H1 (cell line): ENCODE results near the gene ACTR1B. TPM values are rescaled to one million over a fixed set of nuclear protein-coding genes. Genes with fewer than 3 reads are reported as not detected.

Experiments
- CTCF ChIA-PET: fragments of 300-600 bp; sonication (Branson Sonifier 250); formaldehyde crosslinking; loops from one replicate; lab custom pipeline; 2021; ENCODE audit not compliant: partially characterized antibody; lab: Charles Lee
- POLR2A ChIA-PET: fragments of 300-600 bp; sonication (Branson Sonifier 250); formaldehyde crosslinking; loops from one replicate; lab custom pipeline; 2021; ENCODE audit warnings: inconsistent platforms; ENCODE audit not compliant: partially characterized antibody; lab: Charles Lee
- DNase-seq, 2 experiments: peaks; one replicate each; pipeline versions ENCODE4 v3.0.0 to v3.0.0-alpha.2; 2010 to 2022; ENCODE audit warnings: low spot score in 2 of 2, low read depth in 1 of 2, mixed read lengths in 1 of 2
- FAIRE-seq: peaks from 2 replicates; lab custom pipeline; 2011; peaks lifted over from hg19 to GRCh38; lab: Jason Lieb, UNC
- H2AFZ ChIP-seq: 2 replicates; pipeline ENCODE4 v1.8.1; 2012; ENCODE audit warnings: low read length, inconsistent platforms
- H2AK5ac ChIP-seq: 2 replicates; pipeline ENCODE4 v1.6.1; 2013; ENCODE audit warnings: low read depth, low read length
- H2BK120ac ChIP-seq: replicated peaks from 2 replicates; pipeline ENCODE3; 2013; ENCODE audit warnings: low read depth, low read length, inconsistent platforms
- H2BK12ac ChIP-seq: 2 replicates; pipeline ENCODE4 v1.6.1; 2013; ENCODE audit warnings: low read depth, low read length
- H2BK15ac ChIP-seq: 2 replicates; pipeline ENCODE4 v1.6.1; 2013; ENCODE audit warnings: low read length
- H2BK20ac ChIP-seq: 2 replicates; pipeline ENCODE4 v1.6.1; 2013; ENCODE audit warnings: low read length
- H2BK5ac ChIP-seq: 2 replicates; pipeline ENCODE4 v1.6.1; 2013; ENCODE audit warnings: low read depth, low read length
- H3K14ac ChIP-seq: 2 replicates; pipeline ENCODE4 v1.6.1; 2013; ENCODE audit warnings: inconsistent platforms; ENCODE audit not compliant: insufficient read length
- H3K18ac ChIP-seq: 2 replicates; pipeline ENCODE4 v1.6.1; 2013; ENCODE audit warnings: low read length; ENCODE audit errors: extremely low read depth
- H3K23ac ChIP-seq: 2 replicates; pipeline ENCODE4 v1.6.1; 2013; ENCODE audit warnings: inconsistent platforms; ENCODE audit not compliant: insufficient read length
- H3K23me2 ChIP-seq: 2 replicates; pipeline ENCODE4 v1.6.1; 2013; ENCODE audit warnings: low read depth, low read length
- H3K27ac ChIP-seq: 2 replicates; pipeline ENCODE4 v1.6.1; 2011; ENCODE audit warnings: low read depth, low read length, inconsistent platforms
- H3K27me3 ChIP-seq, 4 experiments: replicated peaks in 1 of 4; 1 replicate in 1 of 4; 2 replicates in 3 of 4; pipeline versions ENCODE4 v1.6.1 to v1.8.1; 2011 to 2013; ENCODE audit warnings: low read length in 3 of 4, mild to moderate bottlenecking in 3 of 4, inconsistent platforms in 2 of 4, mixed read lengths in 2 of 4, moderate library complexity in 1 of 4; ENCODE audit not compliant: control insufficient read depth in 3 of 4, insufficient read depth in 3 of 4; ENCODE audit errors: extremely low read depth in 1 of 4
- H3K36me3 ChIP-seq, 4 experiments: 2 replicates each; pipeline versions ENCODE4 v1.6.1 to v1.8.1; 2011 to 2013; ENCODE audit warnings: mild to moderate bottlenecking in 4 of 4, low read length in 3 of 4, moderate library complexity in 2 of 4, control low read depth in 1 of 4, inconsistent platforms in 1 of 4; ENCODE audit not compliant: insufficient read depth in 4 of 4, control insufficient read depth in 2 of 4
- H3K4ac ChIP-seq: replicated peaks from 2 replicates; pipeline ENCODE3; 2013; ENCODE audit warnings: low read length, low read depth, mixed read lengths, inconsistent platforms; ENCODE audit not compliant: insufficient read length
- H3K4me1 ChIP-seq, 4 experiments: replicated peaks in 1 of 4; 1 replicate in 1 of 4; 2 replicates in 3 of 4; pipeline versions ENCODE4 v1.6.1 to v1.8.1; 2011 to 2013; ENCODE audit warnings: low read length in 3 of 4, inconsistent platforms in 2 of 4, mixed read lengths in 1 of 4; ENCODE audit not compliant: insufficient read depth in 4 of 4, control insufficient read depth in 3 of 4
- H3K4me2 ChIP-seq, 2 experiments: 2 replicates each; pipeline versions ENCODE4 v1.6.1 to v1.8.1; 2011 to 2013; ENCODE audit warnings: low read depth in 2 of 2, low read length in 2 of 2, control low read depth in 1 of 2, inconsistent platforms in 1 of 2, mild to moderate bottlenecking in 1 of 2; ENCODE audit not compliant: insufficient read depth in 1 of 2
- H3K4me3 ChIP-seq, 4 experiments: fragments of 200-600, 300-600 bp in 1 of 4; sonication (generic), shearing (Covaris generic), sonication (Bioruptor Twin) in 1 of 4; 2 replicates each; pipeline versions ENCODE4 v1.5.1 to v1.8.1; 2011 to 2016; ENCODE audit warnings: low read length in 4 of 4, low read depth in 3 of 4, control low read depth in 2 of 4, inconsistent platforms in 2 of 4, mild to moderate bottlenecking in 2 of 4, mixed read lengths in 1 of 4, moderate library complexity in 1 of 4; ENCODE audit not compliant: insufficient read depth in 2 of 4; ENCODE audit errors: extremely low read depth in 1 of 4
- H3K56ac ChIP-seq: replicated peaks from 2 replicates; pipeline ENCODE3; 2013; ENCODE audit warnings: low read depth, mild to moderate bottlenecking, mixed read lengths, low read length, inconsistent platforms; ENCODE audit not compliant: insufficient read length
- H3K79me1 ChIP-seq: 2 replicates; pipeline ENCODE4 v1.6.1; 2013; ENCODE audit warnings: low read depth, low read length, control low read depth
- H3K79me2 ChIP-seq, 2 experiments: 2 replicates each; pipeline versions ENCODE4 v1.6.1 to v1.8.1; 2012 to 2013; ENCODE audit warnings: low read length in 2 of 2, mild to moderate bottlenecking in 2 of 2, inconsistent platforms in 1 of 2; ENCODE audit not compliant: insufficient read depth in 2 of 2, control insufficient read depth in 1 of 2
- H3K9ac ChIP-seq, 4 experiments: replicated peaks in 1 of 4; 1 replicate in 1 of 4; 2 replicates in 3 of 4; pipeline versions ENCODE4 v1.6.1 to v1.8.1; 2011 to 2013; ENCODE audit warnings: low read depth in 3 of 4, low read length in 3 of 4, control low read depth in 2 of 4, mild to moderate bottlenecking in 2 of 4, moderate library complexity in 2 of 4, inconsistent platforms in 1 of 4; ENCODE audit errors: extremely low read depth in 1 of 4
- H3K9me3 ChIP-seq, 2 experiments: 2 replicates each; pipeline versions ENCODE4 v1.6.1 to v1.8.1; 2012 to 2013; ENCODE audit warnings: mild to moderate bottlenecking in 2 of 2, moderate library complexity in 2 of 2, control low read depth in 1 of 2, inconsistent platforms in 1 of 2, low read depth in 1 of 2, low read length in 1 of 2, mixed read lengths in 1 of 2; ENCODE audit not compliant: insufficient read depth in 2 of 2
- H4K20me1 ChIP-seq, 2 experiments: replicated peaks in 1 of 2; 2 replicates each; pipeline versions ENCODE3 to v1.8.1; 2011 to 2013; ENCODE audit warnings: inconsistent platforms in 2 of 2, low read length in 2 of 2, mild to moderate bottlenecking in 1 of 2; ENCODE audit not compliant: insufficient read depth in 2 of 2, control insufficient read depth in 1 of 2
- H4K5ac ChIP-seq: 2 replicates; pipeline ENCODE4 v1.6.1; 2013; ENCODE audit warnings: low read length, low read depth, mixed read lengths, inconsistent platforms; ENCODE audit not compliant: insufficient read length
- H4K8ac ChIP-seq: 2 replicates; pipeline ENCODE4 v1.8.0; 2013; ENCODE audit warnings: mild to moderate bottlenecking, moderate library complexity, low read length, inconsistent platforms; ENCODE audit not compliant: insufficient read depth; ENCODE audit errors: extremely low read depth
- H4K91ac ChIP-seq: replicated peaks from 2 replicates; pipeline ENCODE3; 2013; ENCODE audit warnings: low read length, mixed read lengths, inconsistent platforms; ENCODE audit not compliant: insufficient read length
- CEBPB ChIP-seq: IDR thresholded peaks from 2 replicates; pipeline ENCODE4 v1.6.1; 2012; ENCODE audit warnings: low read depth, low read length
- EZH2 ChIP-seq: fragments of 200-600 bp; sonication (generic); IDR thresholded peaks from 2 replicates; pipeline ENCODE4 v1.7.1; 2012; ENCODE audit warnings: low read depth, mild to moderate bottlenecking, moderate library complexity, low read length, inconsistent platforms; ENCODE audit not compliant: severe bottlenecking
- KDM4A ChIP-seq: IDR thresholded peaks from one replicate; pipeline ENCODE4 v1.7.1; 2012; ENCODE audit warnings: low read depth, mild to moderate bottlenecking, moderate library complexity, low read length, inconsistent platforms; ENCODE audit not compliant: severe bottlenecking
- SIN3A ChIP-seq, 2 experiments: IDR thresholded peaks in 1 of 2; conservative IDR thresholded peaks in 1 of 2; 2 replicates each; pipeline ENCODE4 v1.6.1; 2011 to 2012; ENCODE audit warnings: low read length in 2 of 2, improper control_type of control experiment in 1 of 2, low read depth in 1 of 2, mild to moderate bottlenecking in 1 of 2
- TCF12 ChIP-seq: IDR thresholded peaks from 2 replicates; pipeline ENCODE4 v1.6.1; 2011; ENCODE audit warnings: low read depth, mild to moderate bottlenecking, low read length
- TEAD4 ChIP-seq: IDR thresholded peaks from 2 replicates; pipeline ENCODE4 v1.6.1; 2012; ENCODE audit warnings: low read depth, low read length, inconsistent platforms, mixed read lengths
- ZNF274 ChIP-seq: IDR thresholded peaks from 2 replicates; pipeline ENCODE4 v1.7.0; 2012; ENCODE audit warnings: low read length, borderline replicate concordance; ENCODE audit errors: extremely low read depth
- WGBS, 2 experiments: shearing (Covaris generic) in 1 of 2; methylation state at CpG; one replicate each; pipeline versions ENCODE4 v1.1.6 to v1.1.7; 2013 to 2015; ENCODE audit warnings: low lambda C conversion rate in 2 of 2, mixed read lengths in 2 of 2, inconsistent platforms in 1 of 2, low coverage in 1 of 2, missing lambda C conversion rate in 1 of 2; ENCODE audit not compliant: insufficient replicate concordance in 2 of 2, insufficient coverage in 1 of 2, insufficient read length in 1 of 2; ENCODE audit errors: extremely low coverage in 1 of 2, missing lambda C conversion rate in 1 of 2; 5-methylcytosine and 5-hydroxymethylcytosine counted together
- polyA plus RNA-seq, 7 experiments: library from polyadenylated mRNA; depleted of rRNA in 3 of 7; stranded (reverse) in 5 of 7; unstranded in 2 of 7; fragments of >200 nt in 5 of 7; fragments of 200-250 nt in 2 of 7; gene quantifications; 1 replicate in 5 of 7; 2 replicates in 1 of 7; 4 replicates in 1 of 7; pipeline versions ENCODE4 v1.2.1 to v1.2.3, GENCODE V29; 2011 to 2013; ENCODE audit warnings: missing spikeins in 2 of 7, mixed read lengths in 2 of 7
- total RNA-seq: library from RNA; stranded (reverse); fragmentation: NEBNext Ultra II Directional; extraction: Animal tissue kit (Norgen Biotek cat#: 25700); gene quantifications from 2 replicates; pipeline ENCODE4 v1.2.1, GENCODE V29; 2021
- TF ChIP-seq, protein P1 (sequence below): IDR thresholded peaks from 2 replicates; pipeline ENCODE4 v1.6.1; 2012; ENCODE audit warnings: inconsistent platforms

The ACTR1B gene
- total and polyA plus RNA-seq, 2 of the 8 experiments (the other 6 are each of a cell fraction or from before 2014, with no cell fraction given) = 40.7 to 56.0 TPM

DNA sequence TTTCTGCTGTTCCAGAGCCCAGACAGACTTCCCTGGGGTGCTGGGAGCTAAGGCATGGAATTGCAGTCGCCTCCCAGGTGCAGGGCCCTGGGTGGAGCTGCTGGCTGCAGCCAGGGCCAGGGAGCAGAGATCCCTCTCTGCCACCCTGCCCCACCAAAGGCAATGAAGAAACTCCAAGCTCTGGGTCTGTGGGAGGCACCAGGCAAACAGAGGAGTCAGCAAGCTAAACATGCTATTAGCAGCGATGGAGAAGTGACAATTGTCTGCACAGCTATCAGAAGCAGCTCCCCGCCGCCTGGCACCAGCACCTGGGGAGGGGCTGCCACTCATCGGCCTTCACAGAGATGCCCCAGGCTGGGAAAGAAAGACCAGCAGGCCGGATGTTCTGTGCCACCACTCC lies 45.9 kb downstream of the ACTR1B start:
- H3K79me2 ChIP-seq = no peaks in the 10 kb centered on the region
- H4K5ac ChIP-seq = no peak overlapping the region
- H3K14ac ChIP-seq = no peak overlapping the region
- FAIRE-seq = no peak
- no peak overlapping the region for H4K8ac ChIP-seq
- no CpG with 5 or more reads among the region's 6 CpGs for WGBS, 2 experiments
- no peaks in the 10 kb centered on the region for H3K23me2 ChIP-seq
- no peak overlapping the region for H3K18ac ChIP-seq
- H2BK20ac ChIP-seq = no peak overlapping the region
- ChIA-PET POLR2A (no interaction called here), CTCF (no interaction called here)
- no peak for DNase-seq
- H3K79me1 ChIP-seq = no peaks in the 10 kb centered on the region
- no peak overlapping the region for H2BK120ac ChIP-seq
- no peak for TF ChIP-seq ZNF274
- no peak for TF ChIP-seq EZH2
- no peak for TF ChIP-seq KDM4A
- TF ChIP-seq TCF12 = no peak
- TF ChIP-seq, protein P1, sequence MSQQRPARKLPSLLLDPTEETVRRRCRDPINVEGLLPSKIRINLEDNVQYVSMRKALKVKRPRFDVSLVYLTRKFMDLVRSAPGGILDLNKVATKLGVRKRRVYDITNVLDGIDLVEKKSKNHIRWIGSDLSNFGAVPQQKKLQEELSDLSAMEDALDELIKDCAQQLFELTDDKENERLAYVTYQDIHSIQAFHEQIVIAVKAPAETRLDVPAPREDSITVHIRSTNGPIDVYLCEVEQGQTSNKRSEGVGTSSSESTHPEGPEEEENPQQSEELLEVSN = no peak
- TF ChIP-seq SIN3A (conservative IDR thresholded peaks at IDR 0.05 in 1 of 2, IDR thresholded peaks at IDR 0.05 in 1 of 2; ENCODE audit: low read depth in 1 of 2, low read length in 2 of 2) = no peak
- TF ChIP-seq CEBPB = no peak
- TF ChIP-seq TEAD4 = no peak
- no peaks in the 10 kb centered on the region for H3K36me3 ChIP-seq
- H3K23ac ChIP-seq = no peak overlapping the region
- no peak overlapping the region for H3K56ac ChIP-seq
- H2BK15ac ChIP-seq = no peak overlapping the region
- H2BK12ac ChIP-seq = no peak overlapping the region
- H4K91ac ChIP-seq = no peak overlapping the region
- H3K4me1 ChIP-seq = no peaks in the 10 kb centered on the region
- H2AFZ ChIP-seq = no peak overlapping the region
- no peak overlapping the region for H3K9ac ChIP-seq
- no peaks in the 10 kb centered on the region for H3K27me3 ChIP-seq
- H4K20me1 ChIP-seq = no peaks in the 10 kb centered on the region
- H2BK5ac ChIP-seq = no peak overlapping the region
- no peak overlapping the region for H3K4ac ChIP-seq
- H3K27ac ChIP-seq = no peak overlapping the region
- no peak overlapping the region for H3K4me3 ChIP-seq
- no peak overlapping the region for H3K4me2 ChIP-seq
- H3K9me3 ChIP-seq = no peaks in the 10 kb centered on the region
- no peak overlapping the region for H2AK5ac ChIP-seq
